ENCODE data around the gene RELT.

Gene RELT

DNA sequence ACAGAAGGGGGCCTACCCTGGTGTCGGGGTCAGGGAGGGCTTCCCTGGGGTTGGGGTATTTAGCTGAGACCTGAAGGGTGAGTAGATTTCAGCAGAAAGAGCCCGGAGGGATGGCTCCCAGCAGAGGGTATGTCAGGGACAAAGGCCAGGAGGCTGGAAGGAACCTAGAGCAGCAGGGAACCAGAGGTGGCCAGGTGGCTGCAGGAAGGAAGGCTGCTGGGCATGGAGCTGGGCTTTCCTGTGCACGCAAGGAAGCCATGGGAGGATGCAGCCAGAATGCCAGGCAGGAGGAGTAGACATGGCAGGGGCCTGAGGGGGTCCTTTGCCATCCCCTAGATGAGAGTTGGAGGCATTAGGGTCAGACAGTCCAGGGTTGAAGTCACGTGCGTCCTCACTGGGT lies 27.4 kb upstream of the RELT start:
- DNase-seq (ENCODE audit: low read depth), result no peak
- TF ChIP-seq, protein P1, sequence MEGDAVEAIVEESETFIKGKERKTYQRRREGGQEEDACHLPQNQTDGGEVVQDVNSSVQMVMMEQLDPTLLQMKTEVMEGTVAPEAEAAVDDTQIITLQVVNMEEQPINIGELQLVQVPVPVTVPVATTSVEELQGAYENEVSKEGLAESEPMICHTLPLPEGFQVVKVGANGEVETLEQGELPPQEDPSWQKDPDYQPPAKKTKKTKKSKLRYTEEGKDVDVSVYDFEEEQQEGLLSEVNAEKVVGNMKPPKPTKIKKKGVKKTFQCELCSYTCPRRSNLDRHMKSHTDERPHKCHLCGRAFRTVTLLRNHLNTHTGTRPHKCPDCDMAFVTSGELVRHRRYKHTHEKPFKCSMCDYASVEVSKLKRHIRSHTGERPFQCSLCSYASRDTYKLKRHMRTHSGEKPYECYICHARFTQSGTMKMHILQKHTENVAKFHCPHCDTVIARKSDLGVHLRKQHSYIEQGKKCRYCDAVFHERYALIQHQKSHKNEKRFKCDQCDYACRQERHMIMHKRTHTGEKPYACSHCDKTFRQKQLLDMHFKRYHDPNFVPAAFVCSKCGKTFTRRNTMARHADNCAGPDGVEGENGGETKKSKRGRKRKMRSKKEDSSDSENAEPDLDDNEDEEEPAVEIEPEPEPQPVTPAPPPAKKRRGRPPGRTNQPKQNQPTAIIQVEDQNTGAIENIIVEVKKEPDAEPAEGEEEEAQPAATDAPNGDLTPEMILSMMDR (conservative IDR thresholded peaks at IDR 0.05; ENCODE audit: control insufficient read depth, insufficient read depth, low read depth, low read length), result no peak
- no peak overlapping the region for H3K4me3 ChIP-seq (ENCODE audit: control insufficient read depth, low read depth, low read length)

DNA sequence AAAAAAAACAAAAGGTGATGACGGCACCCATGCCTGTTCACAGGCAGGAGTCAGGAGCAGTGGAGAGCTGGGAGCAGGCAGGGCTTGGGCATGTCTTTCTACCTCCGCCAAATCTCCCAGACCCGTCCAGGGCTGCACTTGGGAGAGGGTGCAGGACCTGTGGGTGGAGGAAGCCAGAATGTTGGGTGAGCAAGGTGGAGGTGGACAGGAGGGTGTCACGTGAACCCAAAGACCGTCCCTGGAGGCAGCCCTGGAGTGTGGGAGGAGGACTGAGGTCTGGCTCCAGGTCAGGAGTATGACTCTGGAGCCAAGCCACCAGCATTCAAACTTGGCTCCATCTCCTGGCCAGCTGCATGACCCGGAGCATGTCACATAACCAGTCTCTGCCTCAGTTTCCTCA lies 26.6 kb upstream of the RELT start:
- DNase-seq (ENCODE audit: low read depth), result no peak
- H3K4me3 ChIP-seq (ENCODE audit: control insufficient read depth, low read depth, low read length), result no peak overlapping the region
- TF ChIP-seq, protein P1 (conservative IDR thresholded peaks at IDR 0.05; ENCODE audit: control insufficient read depth, insufficient read depth, low read depth, low read length), result no peak

DNA sequence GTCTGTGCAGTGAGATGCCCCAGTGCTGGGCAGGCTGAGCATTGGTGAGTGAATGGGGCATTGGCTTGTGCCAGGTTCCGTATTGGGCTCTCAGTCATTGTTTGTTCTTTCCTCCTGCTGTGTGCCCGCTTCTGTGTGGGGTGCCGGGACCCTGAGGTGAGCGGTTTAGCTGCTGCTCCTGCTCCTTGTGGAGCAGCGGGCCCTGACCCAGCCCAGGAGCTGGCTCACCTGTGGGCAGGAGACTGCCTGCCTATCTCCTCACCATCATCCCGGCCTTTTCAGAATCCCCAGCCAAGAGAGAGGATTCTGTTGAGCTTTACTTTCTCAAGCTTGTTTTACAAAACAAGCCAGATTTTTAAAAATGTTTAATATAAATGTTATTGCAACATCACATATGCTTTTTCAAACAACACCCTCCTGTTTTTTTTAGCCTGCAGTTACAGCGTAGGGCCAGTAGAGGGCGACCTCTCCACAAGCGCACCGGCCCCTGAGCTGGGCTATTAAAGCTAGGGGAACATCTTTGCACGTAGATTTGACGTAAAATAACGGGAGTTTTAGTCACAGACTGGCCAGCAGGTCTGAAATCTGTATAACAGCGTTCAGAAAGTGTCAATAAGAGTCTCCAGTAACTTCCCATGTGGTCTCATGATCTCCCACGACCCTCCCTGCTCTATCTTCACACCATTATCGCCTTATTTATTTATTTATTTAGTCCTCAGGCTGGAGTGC lies 25.1 kb upstream of the RELT start:
- H3K4me3 ChIP-seq (ENCODE audit: control insufficient read depth, low read depth, low read length), result no peak overlapping the region
- peak; percentile 85 for DNase-seq (ENCODE audit: low read depth)
- TF ChIP-seq, protein P1 (conservative IDR thresholded peaks at IDR 0.05; ENCODE audit: control insufficient read depth, insufficient read depth, low read depth, low read length), result peak; percentile 98

DNA sequence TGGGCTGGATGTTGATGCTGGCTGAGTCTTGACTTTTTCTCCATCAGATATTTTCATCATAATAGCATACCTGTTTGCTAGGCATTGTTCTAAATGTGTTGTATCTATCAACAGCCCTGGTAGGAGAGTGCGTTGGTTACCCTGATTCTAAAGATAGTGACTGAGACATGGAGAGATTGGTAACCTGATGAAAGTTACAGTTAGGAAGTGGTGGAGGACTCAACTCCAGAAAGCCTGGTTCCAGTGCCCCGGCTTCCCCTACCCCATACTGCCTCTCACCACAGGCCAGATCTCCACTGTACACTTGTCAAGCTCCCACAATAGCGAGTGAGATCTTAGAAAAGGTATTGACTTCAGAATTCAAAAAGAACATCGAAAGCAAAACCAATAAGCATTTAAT lies 22.8 kb upstream of the RELT start:
- H3K4me3 ChIP-seq (ENCODE audit: control insufficient read depth, low read depth, low read length), result no peak overlapping the region
- DNase-seq (ENCODE audit: low read depth), result no peak
- TF ChIP-seq, protein P1 (conservative IDR thresholded peaks at IDR 0.05; ENCODE audit: control insufficient read depth, insufficient read depth, low read depth, low read length), result no peak

DNA sequence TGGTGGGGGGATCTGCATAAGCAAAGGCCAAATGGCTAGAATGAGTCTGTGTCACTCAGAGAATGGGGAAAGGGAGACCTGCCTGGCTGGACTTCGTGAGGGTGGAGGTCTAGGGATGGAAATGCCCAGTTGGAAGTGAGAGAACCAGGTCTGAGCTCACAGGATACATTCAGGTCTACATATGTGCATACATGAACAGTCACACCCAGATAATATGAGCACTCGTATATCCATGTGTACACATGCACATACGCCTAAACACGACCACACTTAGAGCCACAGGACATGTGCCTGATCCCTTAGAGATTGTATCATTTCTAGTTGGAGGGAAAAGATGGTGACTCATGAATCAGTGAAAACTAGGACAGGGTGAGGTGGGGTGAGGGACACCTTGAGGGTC lies 21.1 kb upstream of the RELT start:
- no peak overlapping the region for H3K4me3 ChIP-seq (ENCODE audit: control insufficient read depth, low read depth, low read length)
- no peak for DNase-seq (ENCODE audit: low read depth)
- TF ChIP-seq, protein P1 (conservative IDR thresholded peaks at IDR 0.05; ENCODE audit: control insufficient read depth, insufficient read depth, low read depth, low read length), result no peak

DNA sequence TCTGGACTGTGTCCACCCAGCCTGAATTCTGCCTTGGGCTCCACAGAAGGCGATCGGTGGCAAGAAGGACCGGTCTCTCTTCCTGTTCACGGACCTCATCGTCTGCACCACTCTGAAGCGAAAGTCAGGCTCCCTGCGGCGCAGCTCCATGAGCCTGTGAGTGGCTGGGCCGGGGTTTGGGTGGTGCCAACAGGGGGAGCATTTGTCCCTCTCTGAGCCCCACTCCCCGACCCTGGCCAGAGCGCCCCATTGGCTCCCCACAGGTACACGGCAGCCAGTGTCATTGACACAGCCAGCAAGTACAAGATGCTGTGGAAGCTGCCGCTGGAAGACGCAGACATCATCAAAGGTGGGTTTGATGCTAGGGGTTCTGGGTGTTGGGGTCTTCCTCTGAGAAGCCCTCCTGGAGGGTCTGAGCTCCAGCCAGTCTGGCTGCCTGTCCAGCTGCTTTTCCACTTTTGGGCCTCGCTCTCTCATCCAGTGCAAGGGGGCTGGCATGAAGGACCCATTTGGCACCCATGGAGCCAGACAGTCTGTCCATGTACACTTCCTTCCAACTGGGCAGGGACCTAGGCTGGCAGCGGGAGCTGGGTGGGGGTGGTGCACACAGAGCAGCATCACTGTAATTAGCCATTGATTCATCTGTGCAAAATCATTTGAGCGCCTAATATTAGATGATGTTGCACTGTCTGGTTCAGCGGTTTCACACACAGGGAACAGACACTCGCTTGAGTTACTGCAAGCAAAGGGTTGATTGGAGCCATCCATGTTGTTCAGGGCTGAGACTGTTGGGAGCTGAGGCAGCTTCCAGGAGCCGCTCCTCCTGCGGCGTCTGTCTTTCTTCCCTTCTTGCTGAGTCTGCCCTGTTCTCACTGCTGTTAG lies 19.0 kb upstream of the RELT start:
- H3K4me3 ChIP-seq (ENCODE audit: control insufficient read depth, low read depth, low read length), result no peak overlapping the region
- no peak for DNase-seq (ENCODE audit: low read depth)
- TF ChIP-seq, protein P1 (conservative IDR thresholded peaks at IDR 0.05; ENCODE audit: control insufficient read depth, insufficient read depth, low read depth, low read length), result no peak

Data from fibroblast of mammary gland (primary cell).